NCI-H510A (cell line): ENCODE data around the gene OBP2A.
"Not testable (repeated sequence)": the region's sequence is repeated elsewhere in the genome, so short reads cannot be mapped to it uniquely, and the experiment has no call there.

ENCODE experiments used
- DNase-seq: peaks from one replicate; lab custom pipeline; 2025; lab: John Stamatoyannopoulos, UW

OBP2A gene

DNA sequence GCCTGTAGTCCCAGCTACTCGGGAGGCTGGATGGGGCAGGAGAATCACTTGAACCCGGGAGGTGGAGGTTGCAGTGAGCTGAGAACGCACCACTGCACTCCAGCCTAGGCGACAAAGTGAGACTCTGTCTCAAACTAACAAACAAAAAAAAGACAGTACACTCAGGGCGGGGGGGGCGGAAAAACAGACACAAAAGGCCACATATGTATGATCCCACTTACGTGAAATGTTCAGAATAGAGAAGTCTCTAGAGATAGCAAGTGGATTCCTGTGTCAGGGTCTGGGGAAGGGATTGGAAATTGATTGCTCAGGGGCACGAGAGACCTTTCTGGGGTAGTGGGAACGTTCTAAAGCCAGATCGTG, 33.7 kb upstream of the OBP2A start:
- no peak for DNase-seq

DNA sequence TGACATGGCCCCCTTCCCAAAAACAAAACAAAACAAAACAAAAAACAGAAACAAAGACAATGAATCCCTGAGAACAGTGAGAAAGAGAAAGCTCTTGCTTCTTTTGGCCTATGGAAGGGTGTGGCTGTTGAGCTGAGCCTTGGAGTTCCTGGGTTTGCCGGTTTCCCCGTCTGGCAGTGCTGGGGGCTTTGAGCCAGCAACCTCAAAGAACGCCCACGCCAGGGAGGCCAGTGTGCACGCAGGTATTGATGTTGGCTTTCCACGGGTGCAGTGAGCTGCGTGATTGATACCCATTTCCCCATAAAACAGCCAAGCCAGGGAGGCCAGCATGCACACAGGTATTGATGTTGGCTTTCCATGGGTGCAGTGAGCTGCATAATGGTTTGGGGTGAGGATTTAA, 33.0 kb upstream of the OBP2A start:
- DNase-seq, result no peak

DNA sequence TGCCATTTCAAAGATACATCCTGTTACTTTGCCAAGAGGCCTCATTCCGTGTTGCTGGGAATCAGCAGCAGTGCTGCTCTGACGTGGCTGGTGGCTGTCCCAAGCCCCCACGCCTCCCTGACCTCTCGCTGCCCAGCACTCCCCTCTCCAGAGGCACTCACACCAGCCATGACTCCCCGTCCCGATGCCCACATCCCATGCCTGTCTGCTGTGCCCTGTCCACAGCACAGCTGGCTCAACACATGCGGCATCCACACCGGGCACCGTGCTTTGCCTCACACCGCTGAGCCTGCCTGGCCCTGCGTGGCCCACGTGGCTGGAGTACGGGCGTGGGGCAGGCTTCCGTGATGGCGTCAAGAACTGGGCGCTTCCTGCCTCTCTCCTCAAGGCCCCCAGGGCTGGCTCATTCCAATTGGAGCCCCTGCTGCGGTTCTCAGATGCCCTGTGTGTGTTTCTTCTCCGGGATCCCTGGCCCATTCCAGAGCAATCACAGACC, 32.5 kb upstream of the OBP2A start:
- DNase-seq, result no peak

DNA sequence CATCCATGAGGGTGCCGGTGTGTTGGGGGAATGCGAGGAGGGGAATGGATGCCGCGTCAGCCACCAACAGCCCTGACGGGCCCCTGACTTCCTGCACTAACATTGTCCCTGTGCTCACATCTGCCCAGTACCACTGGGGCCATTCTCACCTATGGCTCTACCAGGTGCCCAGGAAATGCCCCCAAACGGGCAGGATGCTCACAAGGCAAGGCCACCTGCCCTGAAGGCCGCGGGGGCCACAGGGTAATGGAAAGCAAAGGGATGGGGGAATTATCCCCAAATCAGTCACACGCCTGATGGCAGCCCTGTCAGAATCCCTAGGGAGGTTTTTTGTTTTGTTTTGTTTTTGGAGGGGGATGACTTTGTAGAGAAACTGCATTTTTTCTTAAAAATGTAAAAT, 32.0 kb upstream of the OBP2A start:
- not testable (repeated sequence) for DNase-seq

DNA sequence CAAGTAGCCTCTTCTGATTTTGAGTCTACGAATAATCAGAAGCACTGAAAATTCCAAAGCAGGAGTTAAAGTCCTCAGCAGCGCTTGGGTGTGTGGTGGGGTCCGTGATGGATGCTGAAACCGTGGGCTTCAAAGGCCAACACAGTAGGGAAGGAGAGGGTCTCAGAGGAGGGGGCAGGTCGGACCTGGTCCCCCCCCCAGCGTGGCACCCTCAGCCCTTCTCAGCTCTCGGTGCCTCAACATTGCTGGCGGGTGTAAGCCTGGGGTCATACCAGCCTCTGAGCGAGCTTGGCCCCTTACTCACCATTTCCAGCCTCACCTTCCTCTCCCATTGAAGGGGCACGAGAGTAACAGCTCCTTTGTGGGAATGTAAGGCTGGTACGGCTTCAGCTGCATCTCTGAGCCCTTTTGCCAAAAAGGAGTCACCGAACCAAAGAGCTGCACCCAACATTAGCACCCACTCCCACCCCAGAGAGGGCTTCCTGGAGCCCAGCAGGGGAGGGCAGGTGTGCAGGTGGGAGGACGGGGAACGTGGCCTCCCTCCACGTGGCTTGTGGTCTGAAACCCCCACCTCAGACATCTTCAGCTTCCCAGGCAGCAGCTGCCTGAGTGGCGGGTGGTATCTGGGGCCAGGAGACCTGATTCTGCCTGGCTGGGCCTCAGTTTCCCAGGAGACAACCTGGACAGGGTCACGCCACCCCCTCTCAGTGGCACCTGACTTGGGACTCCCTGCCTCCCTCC, 31.4 kb upstream of the OBP2A start:
- no peak for DNase-seq

DNA sequence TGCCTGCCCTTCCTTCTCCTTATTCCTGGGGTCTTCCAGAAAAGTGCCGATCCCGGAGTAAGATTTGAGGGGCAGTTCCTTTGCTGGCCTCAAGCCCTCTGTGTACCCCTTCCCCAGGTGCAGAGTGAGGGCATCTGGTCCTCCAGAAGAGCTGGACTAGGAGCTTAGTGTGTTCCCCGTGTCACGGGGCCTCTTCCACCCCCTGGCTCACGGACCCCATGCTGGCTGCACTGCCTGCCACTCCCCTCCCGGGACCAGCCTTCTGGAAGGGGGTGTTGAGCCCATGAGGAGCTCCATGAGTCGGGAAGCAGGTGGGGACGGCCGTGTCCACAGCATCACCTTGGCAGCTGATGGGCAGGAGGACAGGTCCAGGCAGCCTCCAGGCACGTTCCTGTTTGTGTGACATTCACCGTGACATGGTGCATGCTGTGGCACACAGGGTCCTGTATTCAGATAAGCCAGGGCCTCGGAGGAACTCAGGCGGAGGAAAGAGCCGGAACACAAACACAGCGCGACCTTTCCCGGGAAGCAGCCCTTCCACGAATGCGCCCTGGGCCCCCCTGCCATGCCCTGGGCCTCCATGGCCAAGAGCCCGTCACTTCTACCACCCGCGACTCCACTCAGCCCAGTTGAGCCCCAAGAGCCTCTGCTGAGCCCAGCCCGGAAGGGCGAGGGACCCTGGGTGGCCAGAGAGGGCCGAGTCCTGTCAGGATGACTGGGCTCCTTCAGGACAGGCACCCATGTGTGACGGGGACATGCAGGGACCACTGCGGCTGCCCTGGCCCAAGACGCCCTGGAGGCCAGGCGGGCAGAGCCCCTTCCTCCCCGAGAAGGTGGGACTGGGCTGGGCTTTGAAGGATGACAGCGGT, 30.6 kb upstream of the OBP2A start:
- no peak for DNase-seq

DNA sequence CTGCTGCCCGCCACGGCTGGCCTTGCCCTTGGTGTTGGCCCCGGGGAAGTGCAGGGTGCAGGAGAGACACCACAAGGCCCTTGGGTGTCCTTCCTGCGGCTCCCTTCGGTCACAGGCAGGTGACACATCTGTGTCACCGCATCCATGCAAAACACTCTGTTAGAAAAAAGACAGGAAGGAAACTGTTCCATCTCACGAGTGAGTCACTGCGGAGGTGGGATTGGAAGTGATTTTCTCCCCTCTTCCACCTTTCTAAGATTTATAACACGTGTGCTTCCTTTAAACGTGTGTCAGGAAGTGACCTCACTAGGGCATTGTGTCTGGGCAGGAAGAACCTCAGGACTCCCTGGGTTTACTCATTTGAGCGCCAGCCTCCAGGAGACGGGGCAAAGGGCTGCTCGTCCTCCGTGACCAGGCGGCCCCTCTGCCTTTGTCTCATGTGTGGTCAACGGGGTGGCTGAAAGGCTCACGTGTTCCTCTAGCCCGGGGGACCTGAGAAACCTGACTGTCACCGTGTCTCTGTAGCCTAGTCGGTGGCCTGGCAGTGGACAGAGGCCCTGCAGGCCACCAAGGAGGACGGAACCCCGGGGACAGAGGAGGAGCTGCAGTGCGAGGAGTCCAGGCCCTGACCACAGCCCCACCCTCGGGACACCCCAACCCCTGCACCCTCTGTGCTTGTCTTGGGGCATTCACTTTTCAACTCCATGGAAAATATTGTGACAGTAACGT, 29.6 kb upstream of the OBP2A start:
- no peak for DNase-seq

DNA sequence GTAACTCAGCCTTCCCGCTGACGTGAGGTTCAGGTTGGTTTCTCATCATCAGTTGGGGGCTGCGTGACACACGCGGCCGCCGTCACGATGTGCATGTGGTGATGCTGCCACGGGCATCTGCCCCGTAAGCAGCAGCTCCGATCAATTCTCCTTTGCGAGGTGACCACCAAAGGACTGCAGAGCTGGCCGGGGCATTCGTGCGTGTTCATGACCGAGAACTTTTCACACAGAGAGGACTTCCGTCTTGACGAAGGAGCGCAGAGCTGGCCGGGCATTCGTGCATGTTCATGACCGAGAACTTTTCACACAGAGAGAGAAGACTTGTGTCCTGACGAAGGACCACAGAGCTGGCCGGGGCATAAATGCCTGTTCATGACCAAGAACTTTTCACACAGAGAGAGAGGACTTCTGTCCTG, 28.5 kb upstream of the OBP2A start:
- no peak for DNase-seq

DNA sequence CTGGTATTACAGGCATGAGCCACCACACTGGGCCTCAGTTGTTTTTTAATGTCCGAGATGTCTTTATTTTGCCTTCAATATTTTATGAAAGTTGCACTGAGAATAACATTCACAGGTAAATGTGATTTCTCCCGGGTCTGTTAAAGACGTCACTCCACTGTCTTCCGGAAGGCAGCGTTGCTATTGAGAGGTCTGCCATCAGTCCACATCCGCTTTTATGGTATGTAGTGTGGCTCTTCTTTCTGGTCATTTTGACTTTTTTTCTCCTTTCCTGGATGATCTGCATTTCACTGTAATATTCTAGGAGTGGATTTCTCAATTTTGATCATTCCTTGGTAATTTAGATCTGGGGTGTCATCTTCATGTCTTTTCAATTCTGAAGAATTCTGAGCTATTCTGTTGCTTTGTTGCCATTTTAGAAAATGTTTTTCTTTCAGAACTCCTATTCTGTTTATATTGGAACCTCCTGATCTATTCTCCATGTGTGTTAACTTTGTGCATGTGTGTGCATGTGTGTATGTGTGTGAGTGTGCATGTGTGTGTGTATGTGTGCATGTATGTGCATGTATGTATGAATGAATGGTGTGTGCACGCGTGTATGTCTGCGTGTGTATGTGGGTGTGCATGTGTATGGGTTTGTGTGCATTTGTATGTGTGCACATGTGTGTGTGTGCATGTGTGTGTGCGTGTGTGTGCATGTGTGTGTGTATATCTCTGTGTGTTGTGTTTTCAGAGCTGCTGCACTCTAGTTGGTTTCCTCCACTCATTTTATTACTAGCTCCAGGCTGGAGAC, 26.6 kb upstream of the OBP2A start:
- DNase-seq, result no peak

DNA sequence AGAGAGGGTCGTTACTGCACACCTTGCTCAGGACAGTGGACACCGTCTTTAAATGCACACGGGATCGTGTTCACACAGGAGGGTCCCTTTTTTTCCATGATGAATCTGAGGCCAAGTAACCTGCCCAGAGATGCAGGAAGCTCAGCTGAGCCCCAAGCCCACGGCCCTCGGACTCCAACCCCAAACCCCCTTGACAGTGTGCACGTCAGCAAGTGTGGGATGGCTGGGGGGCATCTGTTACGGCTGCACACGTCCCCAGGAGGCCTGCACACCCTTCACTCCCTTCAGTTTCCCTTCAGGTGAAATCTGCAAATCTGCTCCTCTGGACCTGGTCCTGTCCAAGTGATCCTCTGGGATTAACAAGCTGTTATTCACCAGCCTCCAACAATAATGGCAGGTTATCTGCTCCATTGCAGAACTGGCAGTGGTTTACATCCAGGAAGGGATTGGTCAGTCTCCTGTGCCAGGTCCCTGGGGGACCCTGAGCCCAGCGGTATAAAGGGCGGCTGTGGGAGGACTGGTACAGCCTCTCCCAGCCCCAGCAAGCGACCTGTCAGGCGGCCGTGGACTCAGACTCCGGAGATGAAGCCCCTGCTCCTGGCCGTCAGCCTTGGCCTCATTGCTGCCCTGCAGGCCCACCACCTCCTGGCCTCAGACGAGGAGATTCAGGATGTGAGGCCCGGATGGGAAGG, 24.9 kb upstream of the OBP2A start, which contains the start of gene LCN1:
TSS of gene LCN1 (plus strand) at position 525 of the 692 bp plus-strand sequence. CDS start at position 583, 58 bp downstream.
- no peak for DNase-seq

DNA sequence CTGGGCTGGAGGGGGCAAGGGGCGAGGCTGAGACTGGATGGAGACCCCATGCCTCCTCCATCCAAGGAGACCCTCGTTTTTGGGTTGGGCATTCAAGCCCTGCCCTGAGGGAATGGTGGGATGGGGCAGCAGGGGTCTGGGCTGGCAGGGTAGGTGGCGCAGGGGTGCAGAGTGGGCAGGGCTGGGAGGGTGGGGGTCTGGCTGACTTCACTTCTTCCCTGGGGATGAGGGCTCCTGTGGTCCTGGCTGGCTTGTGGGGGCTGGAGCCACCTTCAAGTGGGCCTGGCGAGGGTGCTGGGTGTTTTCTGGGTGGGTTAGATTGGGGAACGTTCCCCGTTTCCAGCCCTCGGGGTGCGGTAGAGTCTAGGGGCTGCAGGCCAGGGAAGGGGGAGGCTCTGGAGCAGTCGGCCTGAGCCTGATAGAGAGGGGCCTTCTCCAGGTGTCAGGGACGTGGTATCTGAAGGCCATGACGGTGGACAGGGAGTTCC, 24.3 kb upstream of the OBP2A start:
- DNase-seq, result no peak

DNA sequence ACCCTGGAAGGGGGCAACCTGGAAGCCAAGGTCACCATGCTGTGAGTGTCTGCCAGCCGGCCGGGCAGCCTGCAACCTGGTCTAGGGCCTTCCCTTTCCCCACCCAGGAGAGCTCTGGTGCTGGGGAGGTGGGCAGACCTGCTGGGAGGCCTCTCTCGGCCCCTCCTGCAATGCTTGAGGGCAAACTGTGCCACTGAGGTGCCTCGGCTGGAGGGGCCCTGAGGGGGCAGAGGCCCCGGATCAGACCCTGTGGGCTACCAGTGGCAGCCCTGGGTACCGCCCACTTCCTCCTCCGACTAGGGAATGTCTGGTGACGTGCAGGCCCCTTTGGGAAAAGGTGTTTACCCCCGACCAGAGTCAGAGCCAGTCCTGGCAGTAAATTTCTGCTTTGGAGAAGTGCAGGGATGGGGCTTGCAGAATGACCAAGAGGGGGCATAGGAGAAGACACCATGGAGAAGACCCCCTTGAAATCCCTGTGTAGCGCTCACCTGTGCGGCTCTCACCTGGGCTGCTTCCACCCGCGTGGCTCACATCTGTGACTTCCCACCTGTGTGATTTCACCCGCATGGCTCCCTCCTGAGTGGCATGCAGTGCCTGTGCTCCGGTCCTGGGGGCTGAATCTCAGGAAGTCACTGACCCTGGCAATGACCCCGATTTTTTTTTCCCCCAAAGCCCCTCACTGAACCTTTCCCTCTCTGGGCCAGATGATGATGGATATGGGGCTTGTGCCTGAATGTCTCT, 23.6 kb upstream of the OBP2A start:
- no peak for DNase-seq

DNA sequence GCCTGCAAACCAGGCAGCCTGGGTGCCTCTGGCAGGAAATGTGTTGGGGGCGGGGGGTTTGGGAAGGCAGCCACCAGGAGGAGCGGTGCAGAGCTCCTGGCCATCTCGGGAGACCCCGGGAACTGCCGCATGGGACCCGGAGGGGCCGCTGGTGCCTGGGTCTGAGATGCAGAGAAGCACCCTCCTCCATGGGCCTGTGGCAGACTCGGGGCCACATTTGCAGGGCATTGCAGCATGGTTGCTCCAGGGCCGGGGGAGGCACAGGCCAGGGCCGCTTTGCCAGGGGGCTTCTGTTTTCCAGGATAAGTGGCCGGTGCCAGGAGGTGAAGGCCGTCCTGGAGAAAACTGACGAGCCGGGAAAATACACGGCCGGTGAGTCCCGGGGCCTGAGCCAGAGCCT, 23.0 kb upstream of the OBP2A start:
- DNase-seq, result no peak

DNA sequence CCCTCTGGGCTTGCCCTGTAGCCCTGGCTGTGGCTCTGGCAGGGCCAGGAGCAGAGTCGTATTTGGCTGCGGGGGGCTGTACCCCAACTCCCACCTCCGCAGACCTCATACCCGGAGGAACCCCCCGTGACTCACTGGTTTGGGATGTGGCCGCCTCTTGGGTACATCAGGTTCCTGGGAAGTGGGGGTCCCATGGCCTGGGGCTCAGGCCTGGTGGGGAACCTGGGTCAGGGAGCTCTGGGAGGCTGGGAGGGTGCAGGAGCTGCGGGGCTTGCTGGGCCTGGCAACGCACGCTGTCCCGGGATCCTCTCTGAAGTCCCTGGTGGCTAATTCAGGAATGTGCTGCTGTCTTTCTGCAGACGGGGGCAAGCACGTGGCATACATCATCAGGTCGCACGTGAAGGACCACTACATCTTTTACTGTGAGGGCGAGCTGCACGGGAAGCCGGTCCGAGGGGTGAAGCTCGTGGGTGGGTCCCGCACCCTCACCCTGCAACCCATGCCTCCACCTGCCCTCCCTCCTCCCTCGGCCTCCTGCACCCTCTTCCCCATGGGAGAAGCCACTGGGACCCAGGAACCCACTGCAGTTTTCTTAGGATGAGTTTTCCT, 22.3 kb upstream of the OBP2A start:
- DNase-seq, result no peak

DNA sequence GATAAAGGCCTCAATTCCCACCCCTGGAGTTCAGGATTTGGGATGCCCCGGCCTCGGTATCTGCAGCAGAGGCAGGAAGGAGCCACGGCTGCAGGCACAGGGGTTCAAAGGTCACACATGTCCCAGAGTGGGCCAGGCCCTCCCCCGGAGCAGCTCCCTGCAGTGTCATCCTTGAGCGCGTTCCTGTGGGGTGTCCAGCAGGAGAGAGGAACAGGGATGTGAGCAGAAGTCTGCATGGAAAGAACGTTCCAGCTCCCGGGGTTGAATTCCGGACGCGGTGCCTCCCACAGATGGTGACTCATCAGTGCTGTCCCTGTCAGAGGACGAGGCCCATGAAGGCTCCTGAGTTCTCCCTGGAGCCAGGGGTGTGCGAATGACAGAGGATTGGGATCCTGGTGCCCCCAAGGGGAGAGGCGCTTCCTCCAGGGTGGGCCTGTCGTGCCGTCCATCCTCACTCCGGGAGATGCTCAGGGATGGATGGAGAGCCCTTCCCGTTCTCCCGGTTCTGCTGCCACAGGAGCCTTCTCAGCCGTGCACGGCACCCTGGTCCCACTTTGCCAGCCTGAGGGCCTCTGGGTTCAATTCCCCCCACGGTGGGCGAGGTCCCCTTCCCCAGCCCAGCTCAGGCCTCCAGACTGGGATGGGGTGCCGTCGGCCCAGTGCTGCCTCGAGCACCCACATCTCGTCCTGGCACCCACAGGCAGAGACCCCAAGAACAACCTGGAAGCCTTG, 21.6 kb upstream of the OBP2A start:
- DNase-seq, result no peak

DNA sequence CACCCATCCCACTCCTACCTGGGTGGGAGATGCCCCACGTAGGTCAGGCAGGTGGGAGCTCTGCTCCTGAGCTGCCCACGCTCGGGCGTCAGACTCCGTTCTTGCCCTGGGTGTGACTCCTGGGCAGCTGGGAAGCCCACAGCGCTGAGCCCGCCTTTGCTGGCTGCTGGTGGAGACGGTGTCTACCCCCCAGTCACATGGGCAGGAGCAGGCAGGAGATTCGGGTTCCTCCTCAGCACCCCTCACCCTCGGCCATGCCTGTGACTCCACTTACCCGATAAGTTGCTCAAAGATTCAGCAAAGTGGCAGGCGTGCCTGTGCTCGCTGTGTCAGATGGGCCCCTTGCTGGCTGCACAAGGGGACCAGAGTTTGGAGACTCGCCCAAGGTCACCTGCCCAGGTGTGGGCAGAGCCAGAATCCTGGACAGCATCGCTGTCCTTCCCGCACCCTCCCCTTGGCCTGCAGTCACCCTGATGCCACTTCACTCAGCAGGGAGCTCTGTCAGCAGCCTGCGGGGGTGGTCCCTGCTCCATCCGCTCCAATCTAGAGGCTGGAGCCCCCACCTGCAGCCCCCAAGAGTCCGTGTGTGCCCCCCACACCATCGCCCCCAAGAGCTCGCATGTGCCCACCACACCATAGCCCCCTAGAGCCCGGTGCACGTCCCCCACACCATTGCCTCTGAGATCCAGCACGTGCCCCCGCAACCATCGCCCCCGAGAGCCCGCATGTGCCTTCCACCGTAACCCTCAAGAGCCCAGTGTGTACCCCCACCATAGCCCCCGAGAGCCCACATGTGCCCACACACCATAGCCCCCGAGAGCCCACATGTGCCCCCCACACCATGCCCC, 20.5 kb upstream of the OBP2A start:
- no peak for DNase-seq

DNA sequence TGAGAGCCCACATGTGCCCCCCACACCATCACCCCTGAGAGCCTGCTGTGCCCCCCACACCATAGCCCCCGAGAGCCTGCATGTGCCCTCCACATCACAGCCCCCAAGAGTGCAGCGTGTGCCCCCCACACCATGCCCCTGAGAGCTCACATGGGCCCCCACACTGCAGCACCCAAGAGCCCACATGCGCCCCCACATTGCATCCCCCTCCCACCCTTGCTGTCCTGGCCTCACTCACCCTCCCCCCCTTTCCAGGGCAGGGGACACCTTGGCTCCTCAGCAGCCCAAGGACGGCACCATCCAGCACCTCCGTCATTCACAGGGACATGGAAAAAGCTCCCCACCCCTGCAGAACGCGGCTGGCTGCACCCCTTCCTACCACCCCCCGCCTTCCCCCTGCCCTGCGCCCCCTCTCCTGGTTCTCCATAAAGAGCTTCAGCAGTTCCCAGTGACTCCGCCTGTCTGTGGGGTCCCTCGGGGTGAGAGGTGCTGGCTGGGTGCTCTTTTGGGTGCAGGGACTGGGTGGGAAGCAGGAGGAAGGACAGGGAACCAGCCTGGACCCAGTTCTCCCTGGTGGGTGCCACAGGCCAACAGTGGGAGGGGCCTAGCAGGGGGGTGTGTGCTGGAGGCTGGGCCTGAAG, 19.7 kb upstream of the OBP2A start:
- no peak for DNase-seq
